HG03175 (cell line): Measurements from ENCODE around the gene CCR2.
A peak's percentile ranks its signal among the peaks of the same experiment; 100 is the strongest.
"Not testable (repeated sequence)": the region's sequence is repeated elsewhere in the genome, so short reads cannot be mapped to it uniquely, and the experiment has no call there.

ENCODE experiments used
- ATAC-seq: cut with Tn5 transposase; IDR thresholded peaks from one replicate; pipeline ENCODE4 v1.9.1; 2021; ENCODE audit warnings: mild to moderate bottlenecking, moderate library complexity; ENCODE audit not compliant: unreplicated experiment

Gene CCR2

DNA sequence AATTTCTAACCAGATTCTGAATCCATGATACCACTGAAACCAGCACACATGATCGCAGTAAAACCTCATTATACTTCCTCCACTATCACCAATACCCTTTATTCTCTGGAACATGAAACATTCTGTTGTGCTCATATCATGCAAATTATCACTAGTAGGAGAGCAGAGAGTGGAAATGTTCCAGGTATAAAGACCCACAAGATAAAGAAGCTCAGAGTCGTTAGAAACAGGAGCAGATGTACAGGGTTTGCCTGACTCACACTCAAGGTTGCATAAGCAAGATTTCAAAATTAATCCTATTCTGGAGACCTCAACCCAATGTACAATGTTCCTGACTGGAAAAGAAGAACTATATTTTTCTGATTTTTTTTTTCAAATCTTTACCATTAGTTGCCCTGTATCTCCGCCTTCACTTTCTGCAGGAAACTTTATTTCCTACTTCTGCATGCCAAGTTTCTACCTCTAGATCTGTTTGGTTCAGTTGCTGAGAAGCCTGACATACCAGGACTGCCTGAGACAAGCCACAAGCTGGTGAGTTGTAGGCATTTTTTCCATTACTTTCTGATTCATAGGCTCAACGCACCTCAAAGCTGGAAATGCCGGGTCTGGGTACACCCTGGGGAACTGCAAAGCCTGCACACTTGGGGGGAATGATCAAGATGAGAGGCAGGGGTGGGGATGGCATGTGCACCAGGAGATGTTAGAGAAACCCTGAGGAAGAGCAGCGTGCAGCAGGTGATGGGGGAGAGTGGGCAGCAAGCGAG, at the start of gene CCR2:
Gene CCR2, plus strand, starts transcription at position 465 of the 764 bp plus-strand sequence. CDS start 3,417 bp downstream, outside the sequence.
- no peak for ATAC-seq

DNA sequence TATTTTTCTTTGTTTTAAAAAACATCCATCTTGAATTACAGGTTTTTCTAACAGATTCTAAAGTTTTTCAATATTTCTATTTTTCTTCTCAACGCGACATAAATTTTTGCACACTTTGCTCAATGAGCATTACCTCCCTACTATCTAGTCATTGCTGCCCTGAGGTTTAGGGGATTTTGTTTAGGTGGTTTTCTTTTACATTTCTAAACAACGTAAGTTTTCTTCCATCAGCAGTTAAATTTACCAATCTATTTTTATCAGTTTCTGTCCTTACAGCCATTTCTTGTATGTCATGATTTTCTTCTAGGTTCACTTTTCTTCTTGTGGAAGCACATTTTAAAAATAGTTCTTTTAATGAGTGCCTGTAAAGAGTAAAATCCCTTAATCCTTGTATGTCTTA, 49.2 kb upstream of the CCR2 start:
- ATAC-seq: no peak

DNA sequence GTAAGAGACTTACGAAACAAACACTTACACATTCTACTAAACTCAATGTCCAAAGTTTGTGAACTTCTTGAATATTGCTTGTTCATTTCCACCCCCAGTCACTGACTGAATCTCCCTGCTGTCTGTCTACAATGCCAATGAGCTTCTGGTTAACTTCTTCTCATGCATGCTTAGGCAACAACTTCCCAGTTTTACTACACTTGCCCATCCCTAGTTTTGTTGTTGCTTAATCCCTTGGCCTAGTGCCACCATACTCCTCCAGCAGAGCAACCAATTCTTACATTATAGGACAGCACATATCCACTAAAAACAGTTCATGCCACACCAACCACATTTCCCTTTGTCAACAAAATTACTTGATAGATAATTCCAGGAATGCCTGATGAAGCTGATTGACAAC, 40.9 kb upstream of the CCR2 start:
- no peak for ATAC-seq

DNA sequence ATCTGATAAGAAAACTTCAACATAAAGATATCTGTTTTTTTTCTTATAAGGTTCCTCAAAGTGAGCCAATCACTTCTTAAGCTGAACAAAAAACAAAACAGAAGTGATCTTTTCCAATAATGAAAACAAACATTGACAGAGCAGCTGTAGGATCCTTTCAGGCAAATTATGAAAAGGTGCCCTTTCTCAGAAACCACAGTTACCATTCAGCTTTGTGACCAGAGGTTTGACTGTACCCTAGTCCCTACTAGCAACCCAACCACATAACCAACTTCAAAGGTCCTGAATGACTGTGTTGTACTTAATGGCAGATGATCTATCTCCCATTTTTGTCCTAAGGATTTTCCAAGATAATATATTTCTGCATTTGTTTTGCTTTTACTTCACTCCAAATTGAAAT, 39.4 kb upstream of the CCR2 start:
- ATAC-seq: no peak

DNA sequence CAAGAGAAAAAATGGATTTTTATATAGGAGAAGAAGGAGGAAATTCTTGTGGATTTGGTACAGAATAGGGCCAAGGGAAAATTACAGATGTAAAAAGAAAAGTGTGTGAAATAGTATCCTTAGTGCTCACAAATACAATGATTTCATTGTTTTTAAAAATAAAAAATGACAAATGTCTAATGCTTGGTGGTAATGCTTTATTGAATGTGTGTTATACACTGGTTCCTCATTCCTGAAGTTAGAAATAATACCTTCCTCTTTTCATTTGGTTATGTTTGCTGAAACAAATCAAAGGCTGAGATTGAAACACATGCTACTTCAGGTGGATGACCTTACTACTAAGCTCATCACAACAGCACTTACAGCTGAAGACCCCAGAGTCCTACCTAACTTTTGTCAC, 37.7 kb upstream of the CCR2 start:
- no peak for ATAC-seq

DNA sequence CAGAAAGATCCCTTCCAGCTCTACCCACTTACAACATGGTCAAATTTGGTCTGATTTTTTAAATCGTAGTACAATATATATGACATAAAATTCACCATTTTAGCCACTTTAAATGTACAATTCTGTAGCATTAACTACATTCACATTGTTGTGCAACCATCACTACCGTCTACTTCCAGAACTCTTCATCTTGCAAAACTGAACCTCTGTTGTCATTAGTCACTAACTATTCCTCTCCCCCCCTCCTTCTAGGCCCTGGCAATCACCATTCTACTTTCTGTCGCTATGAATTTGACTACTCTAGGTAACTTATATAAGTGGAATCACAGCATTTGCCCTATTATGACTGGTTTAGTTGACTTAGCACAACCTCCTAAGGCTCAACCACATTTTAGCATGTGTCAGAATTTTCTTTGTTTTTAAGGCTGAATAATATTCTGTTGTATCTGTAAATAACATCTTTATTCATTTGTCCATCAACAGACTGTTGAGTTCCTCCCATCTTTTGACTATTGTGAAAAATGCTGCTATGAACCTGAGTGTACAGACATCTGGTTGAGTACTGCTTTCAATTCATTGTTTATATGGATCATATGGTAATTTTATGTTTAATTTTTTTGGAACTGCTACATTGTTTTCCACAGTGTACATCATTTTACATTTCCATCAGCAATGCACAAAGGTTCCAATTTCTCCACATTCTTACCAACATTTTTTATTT, 35.5 kb upstream of the CCR2 start:
- no peak for ATAC-seq

DNA sequence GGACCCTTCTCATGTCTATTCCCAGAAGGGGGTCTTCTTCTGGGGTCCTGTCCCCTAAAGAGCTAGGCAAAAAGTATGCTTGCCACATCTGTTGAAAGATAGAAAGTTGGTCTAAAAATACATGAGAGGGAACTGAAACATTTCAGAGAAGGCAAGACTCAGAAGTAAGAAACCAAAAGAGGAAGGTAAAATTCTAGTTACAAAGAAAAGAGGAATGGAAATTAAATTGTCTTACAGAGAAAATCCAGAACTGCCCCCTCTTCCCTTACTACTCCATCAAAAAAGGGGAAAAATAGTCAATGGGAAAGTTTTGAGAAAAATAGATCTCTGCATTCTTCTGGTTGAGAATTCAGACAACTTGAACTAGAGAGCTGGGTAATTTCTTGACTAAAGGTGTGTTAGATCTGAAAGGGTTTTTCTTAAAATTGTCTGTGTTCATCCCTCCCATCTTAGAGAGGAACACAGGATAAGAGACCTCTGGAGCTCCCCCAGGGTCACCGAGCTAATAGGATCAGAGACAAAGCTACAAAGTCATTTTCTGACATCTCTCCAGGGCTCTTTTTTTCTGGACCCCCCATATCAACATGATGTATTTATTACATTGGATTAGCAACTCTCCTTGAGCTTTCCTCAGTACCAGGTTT, 32.3 kb upstream of the CCR2 start:
- no peak for ATAC-seq

DNA sequence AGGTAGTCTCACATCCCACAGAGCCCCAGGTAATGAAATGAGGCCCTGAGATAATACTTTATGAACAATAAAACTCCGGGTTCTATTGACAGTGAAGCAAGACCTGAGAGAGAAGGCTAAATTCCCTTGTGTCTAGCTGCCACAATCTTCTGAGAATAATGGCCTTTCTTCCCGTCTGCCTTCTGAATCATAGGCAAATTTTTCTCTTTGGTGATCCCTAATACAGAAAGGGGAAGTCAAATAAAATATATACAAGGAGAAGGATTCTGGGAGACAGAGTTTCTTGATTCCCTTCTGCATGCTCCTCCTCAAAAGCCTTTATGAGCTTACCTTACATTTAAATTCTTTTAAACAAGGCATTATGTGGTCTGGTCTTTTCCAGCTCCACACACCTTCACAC, 29.9 kb upstream of the CCR2 start:
- ATAC-seq: no peak

DNA sequence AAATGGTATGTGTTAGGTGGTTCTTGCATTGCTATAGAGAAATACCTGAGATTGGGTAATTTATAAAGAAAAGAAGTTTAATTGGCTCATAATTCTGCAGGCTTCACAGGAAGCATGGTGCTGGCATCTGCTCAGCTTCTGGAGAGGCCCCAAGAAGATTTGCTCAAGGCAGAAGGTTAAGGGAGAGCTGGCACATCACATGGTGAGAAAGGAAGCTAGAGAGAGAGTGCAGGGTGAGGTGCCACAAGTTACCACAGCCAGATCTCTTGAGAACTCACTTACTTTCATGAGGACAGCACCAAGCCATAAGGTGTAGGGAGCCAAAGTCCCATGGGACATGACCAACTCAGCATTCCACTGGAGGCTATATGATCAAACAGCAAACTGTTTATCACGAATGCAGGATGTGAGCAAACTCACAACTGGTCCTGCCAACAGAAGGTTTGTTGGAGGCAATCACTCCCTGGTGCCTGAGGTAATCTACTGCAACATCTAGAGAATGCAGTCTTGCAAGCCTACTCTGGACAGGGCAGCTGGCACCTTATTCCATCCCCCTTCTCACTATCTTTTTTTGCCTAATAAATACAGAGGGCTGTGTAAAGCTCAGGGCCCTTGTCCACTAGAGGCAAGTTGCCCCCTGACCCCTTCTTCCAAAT, 28.1 kb upstream of the CCR2 start:
- ATAC-seq: no peak

DNA sequence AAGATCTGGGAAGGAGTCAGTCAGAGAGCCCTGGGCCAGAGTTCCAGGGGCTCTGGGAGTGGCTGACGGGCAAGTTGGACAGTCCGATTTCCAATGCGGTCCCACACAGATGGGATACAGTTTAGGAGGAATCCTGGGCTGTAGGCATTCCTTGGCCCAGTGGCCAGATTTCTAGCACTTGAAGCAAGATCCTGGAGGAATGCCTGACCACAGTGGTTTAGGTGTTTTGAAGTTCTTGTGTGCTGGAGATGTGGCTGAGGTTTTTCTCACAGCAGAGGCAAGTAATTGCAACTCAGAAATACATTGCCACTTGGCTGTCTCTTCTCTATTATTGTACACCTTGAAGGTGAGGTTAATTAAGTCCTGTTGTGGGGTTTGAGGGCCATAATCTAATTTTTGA, 23.2 kb upstream of the CCR2 start:
- ATAC-seq: not testable (repeated sequence)

DNA sequence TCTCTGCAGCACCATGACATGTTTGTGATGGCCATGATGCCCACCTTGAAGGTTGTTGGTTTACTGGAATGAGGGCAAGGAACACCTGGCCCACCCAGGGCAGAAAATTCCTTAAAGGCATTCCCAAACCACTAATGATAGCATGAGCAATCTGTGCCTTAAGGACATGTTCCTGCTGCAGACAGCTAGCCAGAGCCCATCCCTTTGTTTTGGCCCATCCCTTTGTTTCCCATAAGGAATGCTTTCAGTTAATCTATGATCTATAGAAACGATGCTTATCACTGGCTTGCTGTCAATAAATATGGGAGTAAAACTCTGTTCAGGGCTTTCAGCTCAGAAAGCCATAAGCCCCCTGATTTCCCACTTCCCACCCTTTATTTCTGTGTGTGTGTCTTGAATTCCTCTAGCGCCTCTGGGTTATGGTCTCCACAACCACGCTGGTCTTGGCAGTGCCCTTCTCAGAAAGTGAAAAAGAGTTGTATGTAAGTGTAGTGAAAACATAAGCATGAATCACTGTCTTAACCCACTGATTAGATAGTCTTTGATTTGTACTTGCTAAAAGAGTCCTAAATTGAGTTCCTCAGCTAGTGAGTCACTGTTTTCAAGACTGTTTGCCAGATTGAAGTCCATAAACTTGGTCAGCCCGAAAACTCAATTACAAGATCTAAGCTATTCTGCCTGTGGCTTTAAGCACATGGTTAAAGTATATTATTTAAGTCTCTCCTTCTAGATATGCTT, 19.0 kb upstream of the CCR2 start:
- ATAC-seq: no peak

DNA sequence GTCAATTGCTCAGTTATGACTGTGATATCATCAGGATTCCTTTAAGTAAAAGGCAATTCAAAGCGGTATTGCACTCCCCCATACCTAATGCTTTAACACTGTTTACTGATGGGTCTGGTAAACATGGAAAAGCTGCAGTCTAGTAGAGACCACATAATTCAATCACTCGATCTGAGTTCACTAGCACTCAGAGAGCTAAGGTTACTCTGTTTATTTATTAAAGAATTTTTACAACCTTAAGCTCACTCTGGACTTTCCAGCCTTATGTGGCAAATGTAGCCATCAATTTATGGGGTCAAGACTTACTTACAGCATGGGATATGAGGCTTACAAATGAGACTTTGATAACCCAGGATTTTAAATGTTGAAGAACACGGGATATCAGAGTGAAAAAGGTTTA, 18.4 kb upstream of the CCR2 start:
- no peak for ATAC-seq

DNA sequence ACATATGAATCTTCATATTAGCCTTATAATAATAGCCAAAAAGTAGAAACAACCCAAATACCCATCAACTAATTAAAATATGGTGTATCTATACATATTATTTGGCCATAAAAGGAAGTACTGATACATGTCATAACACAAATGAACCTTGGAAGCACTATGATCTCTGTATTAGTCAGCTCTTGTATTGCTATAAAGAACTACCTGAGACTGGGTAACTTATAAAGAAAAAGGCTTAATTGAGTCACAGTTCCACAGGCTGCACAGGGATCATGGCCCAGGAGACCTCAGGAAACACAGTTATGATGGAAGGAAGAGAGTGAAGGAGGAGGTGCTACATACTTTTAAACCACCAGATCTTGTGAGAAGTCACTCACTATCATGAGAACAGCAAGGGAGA, 16.0 kb upstream of the CCR2 start:
- ATAC-seq: no peak

DNA sequence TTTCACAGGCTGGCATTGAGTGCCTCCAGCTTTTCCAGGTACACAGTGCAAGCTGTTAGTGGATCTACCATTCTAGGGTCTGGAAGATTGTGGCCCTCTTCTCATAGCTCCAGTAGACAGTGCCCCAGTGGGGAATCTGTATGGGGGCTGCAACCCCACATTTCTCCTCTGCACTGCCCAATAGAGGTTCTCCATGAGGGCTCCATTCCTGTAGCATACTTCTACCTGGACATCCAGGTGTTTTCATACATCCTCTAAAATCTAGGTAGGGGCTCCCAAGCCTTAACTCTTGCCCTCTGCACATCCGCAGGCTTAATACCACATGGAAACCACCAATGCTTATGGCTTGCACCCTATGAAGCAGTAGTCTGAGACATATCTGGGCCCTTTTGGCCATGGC, 15.1 kb upstream of the CCR2 start:
- ATAC-seq: no peak

DNA sequence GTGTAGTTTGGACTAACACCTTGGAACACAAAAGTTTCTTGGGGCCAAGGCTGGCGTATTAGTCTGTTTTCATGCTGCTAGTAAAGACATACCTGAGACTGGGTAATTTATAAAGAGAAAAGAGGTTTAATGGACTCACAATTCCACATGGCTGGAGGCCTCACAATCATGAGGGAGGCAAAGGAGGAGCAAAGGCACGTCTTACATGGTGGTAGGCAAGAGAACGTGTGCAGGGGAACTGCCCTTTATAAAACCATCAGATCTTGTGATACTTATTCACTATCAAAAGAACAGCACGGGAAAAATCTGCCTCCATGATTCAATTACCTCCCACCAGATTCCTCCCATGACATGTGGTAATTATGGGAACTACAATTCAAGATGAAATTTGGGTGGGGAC, 9.4 kb upstream of the CCR2 start:
- no peak for ATAC-seq

DNA sequence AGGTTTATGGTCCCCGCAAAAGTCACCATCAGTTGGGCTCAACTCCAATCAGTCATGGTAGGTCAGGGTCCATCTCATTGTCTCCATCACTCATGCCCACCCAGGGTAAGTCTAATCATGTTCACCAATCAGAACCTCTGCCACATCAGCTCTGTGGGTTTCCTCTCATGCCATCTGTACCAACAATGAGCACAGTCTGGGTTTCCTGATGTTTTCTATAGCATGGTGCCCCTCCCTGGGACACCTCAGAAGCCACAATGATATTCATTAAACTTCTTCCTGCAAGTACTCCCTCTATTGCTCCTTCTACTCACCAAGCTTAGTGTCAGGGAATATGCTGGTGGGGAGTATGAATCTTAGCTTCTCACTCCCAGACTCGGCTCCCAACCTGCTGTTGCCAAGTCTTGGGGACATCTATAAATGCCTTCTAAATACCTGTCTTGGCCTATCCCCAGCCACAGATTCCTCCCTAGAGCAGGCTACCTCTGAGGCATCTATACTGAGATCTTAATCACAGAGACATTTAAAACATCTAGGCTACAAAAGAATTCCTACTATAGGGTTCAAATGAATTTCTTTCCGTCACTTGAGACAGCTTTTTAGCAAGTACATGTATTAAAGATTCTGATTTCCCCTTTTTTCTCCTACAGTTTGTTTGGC, 5.0 kb upstream of the CCR2 start:
- ATAC-seq: no peak

DNA sequence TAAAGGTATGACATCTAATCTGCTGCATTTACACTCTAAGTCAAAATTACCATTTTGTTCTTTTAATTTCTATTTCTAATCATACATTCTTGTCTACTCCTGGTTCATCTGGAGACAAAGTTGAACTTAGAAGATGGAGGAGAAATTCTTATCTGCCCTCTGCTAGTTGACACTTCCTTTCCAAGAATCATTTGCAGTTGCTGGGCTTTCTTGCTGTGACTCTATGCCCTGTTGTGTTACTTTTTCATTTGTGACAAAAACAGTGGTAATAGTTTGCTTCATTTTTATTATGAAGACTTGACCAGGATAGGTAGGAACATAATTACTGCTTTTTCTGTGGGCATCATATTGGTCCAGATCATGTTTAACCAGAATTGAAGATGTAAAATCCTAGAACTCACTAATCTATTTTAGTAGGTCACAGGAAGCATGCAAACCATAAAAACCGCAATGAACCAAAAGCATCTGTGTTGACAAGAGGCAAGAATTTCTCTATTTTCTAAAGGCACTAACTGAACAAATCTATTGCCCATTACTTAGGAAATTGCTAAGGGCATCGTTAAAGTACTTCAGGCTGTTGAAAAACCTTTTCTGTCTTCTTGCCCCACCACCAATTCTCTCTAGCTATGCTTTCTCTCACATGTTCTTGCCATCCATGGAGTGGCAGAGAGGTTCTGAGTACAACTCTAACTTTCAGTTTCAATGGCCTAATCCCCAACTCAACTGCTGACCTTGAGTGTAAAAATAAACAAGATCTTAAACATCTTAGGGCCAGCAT, 4.2 kb upstream of the CCR2 start:
- ATAC-seq: peak; percentile 73

DNA sequence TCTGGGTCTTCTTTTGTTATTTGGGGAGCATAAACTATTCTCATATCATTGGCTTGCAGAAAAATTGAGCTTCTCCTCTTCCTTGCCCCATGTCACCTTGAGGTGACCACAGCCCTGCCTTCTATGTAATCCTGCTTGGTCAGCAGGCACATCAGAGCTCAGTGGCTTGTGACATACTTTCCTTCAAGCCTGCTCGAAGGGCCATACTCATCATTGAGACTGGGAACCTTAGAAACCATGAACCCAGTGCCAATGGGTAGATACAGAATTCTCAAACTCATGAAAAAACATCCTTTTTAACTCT, 3.7 kb upstream of the CCR2 start:
- ATAC-seq: peak; percentile 28

DNA sequence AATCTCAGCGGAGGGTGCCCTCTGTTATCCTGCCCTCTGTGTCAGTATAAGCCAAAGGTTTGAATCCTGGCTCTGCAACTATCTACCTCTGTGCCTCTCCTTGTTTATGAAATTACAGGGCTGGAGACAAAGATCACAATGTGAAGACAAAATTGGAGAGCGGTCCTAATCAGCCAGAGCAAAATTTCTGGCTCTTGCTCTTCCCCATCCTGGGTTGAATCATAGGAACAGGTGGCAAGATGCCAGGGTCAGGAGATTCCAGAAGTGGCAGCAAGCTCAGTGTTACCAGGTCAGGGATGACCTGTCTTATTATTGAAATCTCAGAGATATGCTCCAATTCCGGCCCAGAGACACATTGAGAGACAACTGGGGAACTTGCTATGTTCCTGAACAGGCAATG, 2.3 kb upstream of the CCR2 start:
- ATAC-seq: no peak

DNA sequence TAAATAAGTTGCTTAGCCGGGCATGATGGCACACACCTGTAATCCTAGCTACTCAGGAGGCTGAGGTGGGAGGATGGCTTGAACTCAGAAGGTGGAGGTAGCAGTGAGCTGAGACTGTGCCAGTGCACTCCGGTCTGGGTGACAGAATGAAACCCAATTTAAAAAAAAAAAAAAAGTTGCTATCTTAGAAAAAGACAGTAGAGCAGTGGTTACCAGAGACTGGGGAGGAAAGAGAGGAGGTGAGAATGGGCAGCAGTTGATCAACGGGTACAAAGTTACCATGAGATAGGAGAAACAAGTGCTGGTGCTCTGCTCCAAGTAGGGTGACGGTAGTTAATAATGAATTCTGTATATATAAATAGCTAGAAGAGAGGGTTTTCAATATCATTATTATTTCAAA, 821 bp upstream of the CCR2 start:
- no peak for ATAC-seq
